ENCODE data around the gene TMEM175.

- no peak for TF ChIP-seq CTCF (optimal IDR thresholded peaks at IDR 0.05 in 1 of 3, IDR thresholded peaks at IDR 0.05 in 1 of 3, conservative IDR thresholded peaks at IDR 0.05 in 1 of 3; ENCODE audit: extremely low read depth in 1 of 3, insufficient read depth in 2 of 3, low read length in 3 of 3)
- no peak for TF ChIP-seq EZH2 (IDR thresholded peaks at IDR 0.05; ENCODE audit: low read length)
Observed at GRCh38 chr4:915041-915474, 17.2 kb upstream of the TMEM175 start.
